DOHH2 (cell line): ENCODE measurements around the gene IQSEC1.

Source experiments
- EZH2phosphoT487 ChIP-seq: fragments of 200-600 bp; sonication (generic); IDR thresholded peaks from 2 replicates; pipeline ENCODE4 v1.6.1; 2017; ENCODE audit warnings: borderline replicate concordance, mild to moderate bottlenecking, antibody characterized with exemption, low read length, moderate library complexity, mixed read lengths
- TF ChIP-seq, protein P1 (sequence below): fragments of 200-600 bp; sonication (generic); IDR thresholded peaks from one replicate; pipeline ENCODE4 v1.5.1; 2014; ENCODE audit warnings: antibody characterized with exemption, mild to moderate bottlenecking, low read depth, low read length; ENCODE audit not compliant: poor library complexity, severe bottlenecking

DNA sequence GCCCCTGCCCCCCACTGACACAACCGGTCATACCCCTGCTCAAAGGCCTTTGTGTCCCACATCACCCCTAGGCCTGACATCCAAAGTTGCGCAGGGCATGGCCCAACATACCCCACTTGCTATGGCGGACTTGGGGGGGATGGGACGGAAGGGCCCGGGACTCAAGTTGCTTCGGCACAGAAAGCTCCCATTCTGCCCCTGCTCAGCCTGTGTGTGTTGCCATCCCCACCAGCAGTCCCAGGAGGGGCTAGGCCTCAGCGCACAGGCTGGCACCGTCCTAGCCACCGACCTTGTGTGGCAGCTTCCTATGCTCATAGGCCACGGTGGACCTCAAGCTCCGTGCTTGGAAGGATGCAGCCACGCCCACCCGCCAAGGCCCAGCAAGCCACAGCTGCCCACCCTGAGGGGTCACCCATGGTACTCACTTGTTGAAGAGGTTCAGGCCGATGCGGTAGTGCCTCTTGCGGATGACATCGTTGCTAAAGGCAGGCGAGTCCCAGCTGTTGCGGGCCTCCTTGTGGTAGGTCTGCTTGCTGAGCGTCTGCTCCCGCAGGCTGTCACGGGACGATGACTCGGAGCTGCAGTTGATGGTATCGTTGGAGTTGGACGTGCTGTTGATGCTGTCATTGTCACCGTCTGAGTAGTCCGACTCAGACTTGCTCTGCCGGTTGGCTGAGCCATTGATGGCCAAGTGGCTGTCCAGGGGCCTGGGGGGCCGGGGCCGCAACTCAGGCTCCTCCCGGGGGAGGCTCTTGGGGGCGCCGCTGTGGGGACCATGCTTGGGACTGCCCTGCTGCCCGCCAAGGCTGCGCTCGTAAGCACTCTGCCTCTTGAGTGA lies 138.0 kb downstream of the IQSEC1 start:
- TF ChIP-seq, protein P1, sequence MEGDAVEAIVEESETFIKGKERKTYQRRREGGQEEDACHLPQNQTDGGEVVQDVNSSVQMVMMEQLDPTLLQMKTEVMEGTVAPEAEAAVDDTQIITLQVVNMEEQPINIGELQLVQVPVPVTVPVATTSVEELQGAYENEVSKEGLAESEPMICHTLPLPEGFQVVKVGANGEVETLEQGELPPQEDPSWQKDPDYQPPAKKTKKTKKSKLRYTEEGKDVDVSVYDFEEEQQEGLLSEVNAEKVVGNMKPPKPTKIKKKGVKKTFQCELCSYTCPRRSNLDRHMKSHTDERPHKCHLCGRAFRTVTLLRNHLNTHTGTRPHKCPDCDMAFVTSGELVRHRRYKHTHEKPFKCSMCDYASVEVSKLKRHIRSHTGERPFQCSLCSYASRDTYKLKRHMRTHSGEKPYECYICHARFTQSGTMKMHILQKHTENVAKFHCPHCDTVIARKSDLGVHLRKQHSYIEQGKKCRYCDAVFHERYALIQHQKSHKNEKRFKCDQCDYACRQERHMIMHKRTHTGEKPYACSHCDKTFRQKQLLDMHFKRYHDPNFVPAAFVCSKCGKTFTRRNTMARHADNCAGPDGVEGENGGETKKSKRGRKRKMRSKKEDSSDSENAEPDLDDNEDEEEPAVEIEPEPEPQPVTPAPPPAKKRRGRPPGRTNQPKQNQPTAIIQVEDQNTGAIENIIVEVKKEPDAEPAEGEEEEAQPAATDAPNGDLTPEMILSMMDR = no peak
- TF ChIP-seq EZH2phosphoT487 = no peak
